Nephron (organoid): Measurements from ENCODE around the gene GPT2.

Experiments used
- H3K27ac Mint-ChIP-seq, 3 experiments: 2 replicates each; pipeline ENCODE4 v1.8.0; 2020; ENCODE audit warnings: mixed read lengths in 3 of 3, mild to moderate bottlenecking in 2 of 3, moderate library complexity in 1 of 3
- H3K27me3 Mint-ChIP-seq: 2 replicates; pipeline ENCODE4 v1.8.0; 2021; ENCODE audit warnings: low read depth, mild to moderate bottlenecking, moderate library complexity, mixed read lengths
- H3K36me3 Mint-ChIP-seq: 2 replicates; pipeline ENCODE4 v1.8.0; 2020; ENCODE audit warnings: low read depth, mixed read lengths
- H3K4me1 Mint-ChIP-seq: 2 replicates; pipeline ENCODE4 v1.8.0; 2020; ENCODE audit warnings: mixed read lengths
- H3K4me3 Mint-ChIP-seq, 3 experiments: 2 replicates each; pipeline ENCODE4 v1.8.0; 2020; ENCODE audit warnings: mild to moderate bottlenecking in 3 of 3, mixed read lengths in 3 of 3, moderate library complexity in 2 of 3
- H3K9me3 Mint-ChIP-seq: 2 replicates; pipeline ENCODE4 v1.8.0; 2020; ENCODE audit warnings: mixed read lengths
- CTCF ChIP-seq, 3 experiments: fragments of 200-600 bp; sonication (generic); IDR thresholded peaks; one replicate each; pipeline ENCODE4 v1.5.0; 2021; ENCODE audit warnings: antibody characterized with exemption in 3 of 3; ENCODE audit not compliant: unreplicated experiment in 3 of 3

Gene GPT2

GRCh38 chr16:46852130-46852529 lies 32.0 kb upstream of the GPT2 start:
- no peaks in the 10 kb centered on the region for H3K9me3 Mint-ChIP-seq
- no peak overlapping the region for H3K4me3 Mint-ChIP-seq
- H3K4me1 Mint-ChIP-seq = peaks cover 6% of the 10 kb centered on the region
- no peak overlapping the region for H3K27ac Mint-ChIP-seq
- no peaks in the 10 kb centered on the region for H3K36me3 Mint-ChIP-seq
- H3K27me3 Mint-ChIP-seq = peaks cover 12% of the 10 kb centered on the region
- TF ChIP-seq CTCF (IDR thresholded peaks at IDR 0.05; ENCODE audit: unreplicated experiment in 3 of 3) = no peak

- H3K9me3 Mint-ChIP-seq = no peaks in the 10 kb centered on the region
- peak; percentile 85 to 88 (median 85) for TF ChIP-seq CTCF (IDR thresholded peaks at IDR 0.05; ENCODE audit: unreplicated experiment in 3 of 3)
- peak overlapping the region in 2 of 3 experiments; percentile 30 to 57 for H3K27ac Mint-ChIP-seq
- no peaks in the 10 kb centered on the region for H3K36me3 Mint-ChIP-seq
- H3K27me3 Mint-ChIP-seq = peaks cover 12% of the 10 kb centered on the region
- peaks cover 14% of the 10 kb centered on the region for H3K4me1 Mint-ChIP-seq
- H3K4me3 Mint-ChIP-seq = no peak overlapping the region
These were observed 30.3 kb upstream of the GPT2 start for GRCh38 chr16:46853713-46854443.

GRCh38 chr16:46854846-46855245 lies 29.3 kb upstream of the GPT2 start:
- H3K9me3 Mint-ChIP-seq = no peaks in the 10 kb centered on the region
- H3K27ac Mint-ChIP-seq = no peak overlapping the region
- H3K4me3 Mint-ChIP-seq = no peak overlapping the region
- no peak for TF ChIP-seq CTCF (IDR thresholded peaks at IDR 0.05; ENCODE audit: unreplicated experiment in 3 of 3)
- H3K27me3 Mint-ChIP-seq = peaks cover 12% of the 10 kb centered on the region
- no peaks in the 10 kb centered on the region for H3K36me3 Mint-ChIP-seq
- peaks cover 14% of the 10 kb centered on the region for H3K4me1 Mint-ChIP-seq

- H3K4me1 Mint-ChIP-seq = peaks cover 14% of the 10 kb centered on the region
These were observed 28.8 kb upstream of the GPT2 start for GRCh38 chr16:46855389-46855788.

GRCh38 chr16:46857368-46857945 lies 26.7 kb upstream of the GPT2 start:
- H3K9me3 Mint-ChIP-seq = no peaks in the 10 kb centered on the region
- H3K4me1 Mint-ChIP-seq = peaks cover 14% of the 10 kb centered on the region
- TF ChIP-seq CTCF (IDR thresholded peaks at IDR 0.05; ENCODE audit: unreplicated experiment in 3 of 3) = peak; percentile 49 to 61 (median 53)
- peak overlapping the region in 2 of 3 experiments; percentile 77 for H3K27ac Mint-ChIP-seq
- peaks cover 16% of the 10 kb centered on the region for H3K27me3 Mint-ChIP-seq
- no peaks in the 10 kb centered on the region for H3K36me3 Mint-ChIP-seq
- no peak overlapping the region for H3K4me3 Mint-ChIP-seq

More at GRCh38 chr16:46855389-46855788, 28.8 kb upstream of the GPT2 start:
- H3K27me3 Mint-ChIP-seq = peaks cover 12% of the 10 kb centered on the region
- no peaks in the 10 kb centered on the region for H3K9me3 Mint-ChIP-seq
- H3K27ac Mint-ChIP-seq = peak overlapping the region in 1 of 3 experiments; percentile 36
- no peak for TF ChIP-seq CTCF (IDR thresholded peaks at IDR 0.05; ENCODE audit: unreplicated experiment in 3 of 3)
- no peaks in the 10 kb centered on the region for H3K36me3 Mint-ChIP-seq
- H3K4me3 Mint-ChIP-seq = no peak overlapping the region
